Neural progenitor cell (in vitro differentiated cells): ENCODE measurements around the gene SLC25A4. TPM values are rescaled to one million over a fixed set of nuclear protein-coding genes. Genes with fewer than 3 reads are reported as not detected.

Experiments
- DNase-seq: peaks from one replicate; pipeline ENCODE4 v3.0.0-alpha.2; 2016; ENCODE audit warnings: low spot score
- H2AFZ ChIP-seq: fragments of 200-600 bp; sonication (generic); replicated peaks from 2 replicates; pipeline ENCODE4 v1.6.1; 2016; ENCODE audit warnings: antibody characterized with exemption
- H3F3A ChIP-seq: fragments of 200-600 bp; sonication (generic); 2 replicates; pipeline ENCODE4 v1.6.1; 2016; ENCODE audit warnings: antibody characterized with exemption, low read depth
- H3K27ac ChIP-seq: fragments of 200-600 bp; sonication (generic); 2 replicates; pipeline ENCODE4 v1.5.1; 2016; ENCODE audit warnings: mild to moderate bottlenecking
- H3K27me3 ChIP-seq: fragments of 200-600 bp; sonication (generic); 2 replicates; pipeline ENCODE4 v1.6.1; 2016; ENCODE audit warnings: mild to moderate bottlenecking, moderate library complexity
- H3K36me3 ChIP-seq: fragments of 200-600 bp; sonication (generic); 2 replicates; pipeline ENCODE4 v1.5.1; 2016
- H3K4me1 ChIP-seq: fragments of 200-600 bp; sonication (generic); 2 replicates; pipeline ENCODE4 v1.6.1; 2016; ENCODE audit warnings: mixed run types
- H3K4me2 ChIP-seq: fragments of 200-600 bp; sonication (generic); 2 replicates; pipeline ENCODE4 v1.6.1; 2016
- H3K4me3 ChIP-seq: fragments of 200-600 bp; sonication (generic); 2 replicates; pipeline ENCODE4 v1.5.1; 2016
- H3K79me2 ChIP-seq: fragments of 200-600 bp; sonication (generic); 2 replicates; pipeline ENCODE4 v1.6.1; 2016; ENCODE audit warnings: low read depth
- H3K9ac ChIP-seq: fragments of 200-600 bp; sonication (generic); 2 replicates; pipeline ENCODE4 v1.6.1; 2016
- H3K9me3 ChIP-seq: fragments of 200-600 bp; sonication (generic); 2 replicates; pipeline ENCODE4 v1.5.1; 2016; ENCODE audit warnings: low read depth
- H4K20me1 ChIP-seq: fragments of 200-600 bp; sonication (generic); 2 replicates; pipeline ENCODE4 v1.6.1; 2016; ENCODE audit warnings: low read depth
- H3K27ac Mint-ChIP-seq: 3 replicates; pipeline ENCODE4 v1.8.0; 2021; ENCODE audit warnings: mixed read lengths
- H3K27me3 Mint-ChIP-seq: 2 replicates; pipeline ENCODE4 v1.8.0; 2022; ENCODE audit warnings: low read depth, mild to moderate bottlenecking, inconsistent platforms, moderate library complexity, mixed read lengths; ENCODE audit not compliant: insufficient read depth
- H3K36me3 Mint-ChIP-seq: 3 replicates; pipeline ENCODE4 v1.8.0; 2021; ENCODE audit warnings: mixed read lengths
- H3K4me1 Mint-ChIP-seq: 3 replicates; pipeline ENCODE4 v1.8.0; 2021; ENCODE audit warnings: mixed read lengths
- H3K4me3 Mint-ChIP-seq: 3 replicates; pipeline ENCODE4 v1.8.0; 2021; ENCODE audit warnings: mild to moderate bottlenecking, moderate library complexity, mixed read lengths
- H3K9me3 Mint-ChIP-seq: 3 replicates; pipeline ENCODE4 v1.8.0; 2020; ENCODE audit warnings: mixed read lengths
- EZH2 ChIP-seq: fragments of 200-600 bp; sonication (generic); IDR thresholded peaks from 2 replicates; pipeline ENCODE4 v1.6.1; 2017; ENCODE audit warnings: antibody characterized with exemption, mild to moderate bottlenecking, moderate library complexity
- EZH2phosphoT487 ChIP-seq: fragments of 200-600 bp; sonication (generic); IDR thresholded peaks from 2 replicates; pipeline ENCODE4 v1.6.1; 2017; ENCODE audit warnings: antibody characterized with exemption
- total RNA-seq: library from RNA; depleted of rRNA; stranded (reverse); fragments of >200 nt; gene quantifications from 2 replicates; pipeline ENCODE4 v1.2.3, GENCODE V29; 2015; ENCODE audit warnings: low replicate concordance
- TF ChIP-seq, protein P1 (sequence below): fragments of 200-600 bp; sonication (generic); IDR thresholded peaks from 2 replicates; pipeline ENCODE4 v1.5.1; 2017; ENCODE audit warnings: antibody characterized with exemption, mild to moderate bottlenecking

SLC25A4 gene
- total RNA-seq, 1 donor from 2014 or later: 14.7 TPM

DNA sequence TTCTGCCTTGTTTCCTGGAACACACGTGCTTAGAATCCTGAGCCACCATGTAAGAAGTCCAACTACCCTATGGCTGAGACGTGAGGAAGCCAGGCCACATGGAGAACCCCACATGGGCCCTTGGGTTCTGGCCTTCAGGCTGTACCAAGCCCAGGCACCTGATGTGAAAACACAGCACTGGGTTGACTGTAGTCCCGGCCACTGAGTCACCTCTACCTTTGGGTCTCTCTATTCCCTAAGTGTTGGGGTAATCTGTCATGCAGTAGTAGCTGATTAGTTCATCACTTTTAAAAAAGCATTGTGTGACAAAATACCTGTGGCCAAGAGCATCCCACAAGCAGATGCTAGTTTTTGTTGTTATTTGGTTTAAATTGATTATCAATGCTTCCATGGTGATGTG lies 36.4 kb downstream of the SLC25A4 start:
- H3K4me2 ChIP-seq: no peak overlapping the region
- Mint-ChIP-seq H3K9me3 (no peaks in the 10 kb centered on the region), H3K27me3 (peaks cover 2% of the 10 kb centered on the region), H3K4me1 (no peaks in the 10 kb centered on the region), H3K36me3 (peaks cover 3% of the 10 kb centered on the region), H3K27ac (no peak overlapping the region), H3K4me3 (no peak overlapping the region)
- H3K36me3 ChIP-seq: peaks cover 6% of the 10 kb centered on the region
- H3K9ac ChIP-seq: no peak overlapping the region
- no peak for DNase-seq
- no peaks in the 10 kb centered on the region for H3K4me1 ChIP-seq
- peaks cover 37% of the 10 kb centered on the region for H3K79me2 ChIP-seq
- no peaks in the 10 kb centered on the region for H3K27me3 ChIP-seq
- TF ChIP-seq EZH2phosphoT487 (no peak), EZH2 (no peak)
- TF ChIP-seq, protein P1, sequence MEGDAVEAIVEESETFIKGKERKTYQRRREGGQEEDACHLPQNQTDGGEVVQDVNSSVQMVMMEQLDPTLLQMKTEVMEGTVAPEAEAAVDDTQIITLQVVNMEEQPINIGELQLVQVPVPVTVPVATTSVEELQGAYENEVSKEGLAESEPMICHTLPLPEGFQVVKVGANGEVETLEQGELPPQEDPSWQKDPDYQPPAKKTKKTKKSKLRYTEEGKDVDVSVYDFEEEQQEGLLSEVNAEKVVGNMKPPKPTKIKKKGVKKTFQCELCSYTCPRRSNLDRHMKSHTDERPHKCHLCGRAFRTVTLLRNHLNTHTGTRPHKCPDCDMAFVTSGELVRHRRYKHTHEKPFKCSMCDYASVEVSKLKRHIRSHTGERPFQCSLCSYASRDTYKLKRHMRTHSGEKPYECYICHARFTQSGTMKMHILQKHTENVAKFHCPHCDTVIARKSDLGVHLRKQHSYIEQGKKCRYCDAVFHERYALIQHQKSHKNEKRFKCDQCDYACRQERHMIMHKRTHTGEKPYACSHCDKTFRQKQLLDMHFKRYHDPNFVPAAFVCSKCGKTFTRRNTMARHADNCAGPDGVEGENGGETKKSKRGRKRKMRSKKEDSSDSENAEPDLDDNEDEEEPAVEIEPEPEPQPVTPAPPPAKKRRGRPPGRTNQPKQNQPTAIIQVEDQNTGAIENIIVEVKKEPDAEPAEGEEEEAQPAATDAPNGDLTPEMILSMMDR: no peak
- no peak overlapping the region for H2AFZ ChIP-seq
- no peak overlapping the region for H3K27ac ChIP-seq
- peaks cover 8% of the 10 kb centered on the region for H3F3A ChIP-seq
- no peaks in the 10 kb centered on the region for H3K9me3 ChIP-seq
- H4K20me1 ChIP-seq: peaks cover 16% of the 10 kb centered on the region
- H3K4me3 ChIP-seq: no peak overlapping the region

DNA sequence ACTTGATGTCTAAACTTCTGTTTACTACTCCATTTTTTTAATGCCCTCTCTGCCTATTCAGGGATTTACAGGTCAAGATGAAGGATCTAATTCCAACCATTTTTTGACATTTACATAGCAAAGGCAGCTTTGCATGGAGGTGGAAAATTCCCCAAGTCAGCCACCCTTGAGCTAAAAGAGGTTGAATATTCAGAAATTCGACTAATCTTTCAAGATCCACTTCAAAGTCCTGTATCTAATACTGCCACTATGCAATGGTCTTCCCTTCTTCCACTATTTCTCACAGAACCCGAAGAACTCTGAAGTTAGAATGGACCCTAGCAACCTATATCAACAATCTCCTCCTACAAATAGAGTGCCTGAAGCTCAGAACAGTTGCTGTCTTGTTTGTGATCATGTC lies 39.2 kb downstream of the SLC25A4 start:
- Histone ChIP-seq H3K27ac (no peak overlapping the region), H3K4me3 (no peak overlapping the region), H3K9ac (no peak overlapping the region), H3K9me3 (no peaks in the 10 kb centered on the region), H3K4me1 (peaks cover 8% of the 10 kb centered on the region), H3K36me3 (no peaks in the 10 kb centered on the region), H3K4me2 (no peak overlapping the region), H4K20me1 (peaks cover 21% of the 10 kb centered on the region), H3F3A (peaks cover 13% of the 10 kb centered on the region), H3K79me2 (peaks cover 60% of the 10 kb centered on the region), H3K27me3 (no peaks in the 10 kb centered on the region), H2AFZ (no peak overlapping the region)
- Mint-ChIP-seq H3K4me1 (no peaks in the 10 kb centered on the region), H3K36me3 (peaks cover 3% of the 10 kb centered on the region), H3K27ac (no peak overlapping the region), H3K27me3 (peaks cover 2% of the 10 kb centered on the region), H3K9me3 (no peaks in the 10 kb centered on the region), H3K4me3 (no peak overlapping the region)
- DNase-seq: no peak
- TF ChIP-seq EZH2 (no peak), EZH2phosphoT487 (no peak)
- TF ChIP-seq, protein P1: no peak

DNA sequence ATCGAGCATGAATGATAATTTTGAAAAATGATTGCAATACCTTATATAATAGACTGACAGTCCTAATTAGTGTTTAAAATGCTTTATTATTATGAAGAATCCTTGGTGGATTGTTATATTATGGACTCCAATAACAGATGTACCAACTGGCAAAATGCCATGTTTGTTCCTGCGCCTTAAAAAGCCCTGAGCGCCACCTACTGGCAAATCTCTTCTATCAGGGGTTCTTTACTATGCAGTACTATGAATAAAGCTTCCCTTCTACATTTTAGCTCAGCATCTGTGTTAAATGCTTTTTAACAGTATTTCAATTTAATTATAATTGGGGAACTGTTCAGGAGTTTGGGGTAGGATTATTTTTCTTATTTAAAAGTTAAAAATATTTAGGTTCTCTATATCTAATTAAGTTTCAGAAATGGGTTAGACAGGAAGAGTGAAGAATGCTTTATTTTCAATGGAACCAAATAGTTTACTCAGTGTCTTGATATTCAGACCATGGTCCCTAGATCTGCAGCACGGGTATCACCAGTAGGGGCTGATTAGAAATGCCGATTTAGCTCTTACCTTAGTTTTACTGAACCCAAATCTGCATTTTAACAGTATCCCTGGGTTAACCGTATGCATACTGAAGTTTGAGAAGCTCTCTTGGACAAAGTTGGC lies 40.7 kb downstream of the SLC25A4 start:
- Histone ChIP-seq H3K79me2 (peaks cover 64% of the 10 kb centered on the region), H2AFZ (no peak overlapping the region), H3K36me3 (no peaks in the 10 kb centered on the region), H3K4me2 (no peak overlapping the region), H3K4me1 (peaks cover 8% of the 10 kb centered on the region), H3K27me3 (no peaks in the 10 kb centered on the region), H3K9ac (no peak overlapping the region), H3K4me3 (no peak overlapping the region), H3K27ac (no peak overlapping the region), H3F3A (peaks cover 13% of the 10 kb centered on the region), H4K20me1 (peaks cover 24% of the 10 kb centered on the region), H3K9me3 (no peaks in the 10 kb centered on the region)
- Mint-ChIP-seq H3K4me3 (no peak overlapping the region), H3K4me1 (no peaks in the 10 kb centered on the region), H3K36me3 (peaks cover 6% of the 10 kb centered on the region), H3K27me3 (peaks cover 2% of the 10 kb centered on the region), H3K27ac (no peak overlapping the region), H3K9me3 (no peaks in the 10 kb centered on the region)
- peak; percentile 83 for DNase-seq
- no peak for TF ChIP-seq EZH2
- TF ChIP-seq, protein P1: peak; percentile 88
